ENCODE results near the gene ABCA1. TPM values are rescaled to one million over a fixed set of nuclear protein-coding genes. Genes with fewer than 3 reads are reported as not detected.

ABCA1 gene
- total and polyA plus RNA-seq, 4 donors, result 10.2 to 43.0 (median 27.8) TPM

DNA sequence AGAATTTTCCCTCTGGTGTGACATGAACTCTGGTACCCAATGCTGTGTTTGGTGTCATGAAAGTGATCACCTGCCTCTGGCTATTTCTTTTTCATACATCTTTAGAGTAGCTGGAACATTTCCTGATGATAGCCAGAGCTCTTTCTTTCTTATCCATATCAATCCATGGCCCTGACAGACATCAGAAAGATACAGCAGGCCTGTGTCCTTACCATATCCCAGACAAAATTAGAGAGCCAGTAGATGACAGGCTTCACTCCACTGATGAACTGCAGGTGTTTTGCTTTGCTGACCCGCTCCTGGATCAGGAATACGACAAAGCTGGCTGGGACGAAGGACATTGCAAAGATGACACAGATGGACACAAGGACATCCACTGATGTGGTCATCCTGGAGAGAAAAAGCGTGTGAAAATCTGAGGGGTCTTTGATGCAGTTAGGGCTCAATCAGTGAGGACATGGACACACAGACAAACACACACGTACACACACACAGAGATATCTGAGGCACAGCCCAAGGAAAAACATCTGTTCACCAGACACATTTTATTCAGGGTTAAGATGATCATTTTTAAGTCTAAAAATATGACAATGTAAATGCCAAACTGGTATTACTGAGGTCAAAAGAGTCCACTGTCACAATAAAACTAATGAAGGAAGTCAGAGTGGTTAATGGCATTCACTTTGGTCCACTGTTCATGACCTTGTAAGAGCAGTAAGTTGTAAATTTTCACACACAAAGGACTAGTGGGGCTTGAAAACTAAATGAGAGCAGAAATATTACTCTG is 129.6 kb downstream of the ABCA1 start:
- Histone ChIP-seq H3K4me3 (ENCODE audit: low read depth, low read length) (no peak overlapping the region), H3K27me3 (ENCODE audit: control insufficient read depth, insufficient read depth, low read length) (no peaks in the 10 kb centered on the region), H3K9me3 (ENCODE audit: control insufficient read depth, insufficient read depth, low read length) (no peaks in the 10 kb centered on the region), H3K4me1 (ENCODE audit: control insufficient read depth, insufficient read depth, low read length) (peaks cover 2% of the 10 kb centered on the region), H3K36me3 (ENCODE audit: control insufficient read depth, insufficient read depth, low read length) (peaks cover 11% of the 10 kb centered on the region), H3K27ac (ENCODE audit: low read depth, low read length) (no peak overlapping the region)
- 96% methylated on average over 3 of the region's 5 CpGs for WGBS (ENCODE audit: insufficient coverage)
- no peak for DNase-seq (ENCODE audit: low read depth in 4 of 6, low spot score in 6 of 6)

DNA sequence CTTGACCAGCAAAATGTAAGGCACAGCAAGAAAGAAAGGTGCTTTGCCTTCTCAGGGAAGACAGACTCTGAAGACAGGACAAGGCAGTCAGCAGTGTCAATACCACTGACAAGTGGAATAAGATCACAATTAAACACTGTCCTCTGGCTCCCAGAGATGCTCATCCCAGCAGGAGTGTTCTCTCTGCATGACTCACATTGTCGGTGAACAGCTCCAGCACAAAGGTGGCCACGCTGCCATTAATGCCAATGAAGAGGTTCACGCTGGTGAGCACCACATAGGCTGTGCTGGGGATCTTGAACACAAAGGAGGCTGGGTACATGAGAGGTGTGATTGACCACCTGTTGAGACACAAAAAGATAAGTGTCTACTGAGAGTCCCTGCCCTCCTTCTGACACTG is 132.1 kb downstream of the ABCA1 start:
- WGBS (ENCODE audit: insufficient coverage), result 62% methylated on average over 3 of the region's 3 CpGs
- H3K27ac ChIP-seq (ENCODE audit: low read depth, low read length), result no peak overlapping the region
- peaks cover 5% of the 10 kb centered on the region for H3K36me3 ChIP-seq (ENCODE audit: control insufficient read depth, insufficient read depth, low read length)
- no peak for DNase-seq (ENCODE audit: low read depth in 4 of 6, low spot score in 6 of 6)
- H3K4me3 ChIP-seq (ENCODE audit: low read depth, low read length), result no peak overlapping the region
- no peaks in the 10 kb centered on the region for H3K4me1 ChIP-seq (ENCODE audit: control insufficient read depth, insufficient read depth, low read length)
- no peaks in the 10 kb centered on the region for H3K27me3 ChIP-seq (ENCODE audit: control insufficient read depth, insufficient read depth, low read length)
- H3K9me3 ChIP-seq (ENCODE audit: control insufficient read depth, insufficient read depth, low read length), result no peaks in the 10 kb centered on the region

DNA sequence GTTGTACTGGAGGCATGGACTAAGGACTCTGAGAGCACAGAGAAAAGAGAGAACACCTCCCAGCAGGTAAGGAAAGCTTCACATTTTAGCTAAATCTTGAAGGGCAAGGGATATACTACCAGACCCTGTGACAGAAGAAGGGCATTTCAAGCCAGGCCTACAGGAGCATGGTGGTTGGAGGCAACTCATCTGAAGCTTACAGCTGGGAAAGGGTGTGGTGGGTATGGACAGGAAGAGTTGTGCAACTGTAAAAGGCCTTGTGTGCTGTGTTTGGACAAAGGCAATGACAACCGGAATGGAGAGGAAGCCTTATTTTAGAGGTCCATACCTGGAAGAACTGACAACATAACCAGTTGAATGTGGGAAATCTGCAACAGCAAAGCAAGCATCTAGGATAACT is 132.9 kb downstream of the ABCA1 start:
- 87% methylated on average over 1 of the region's 1 CpG for whole genome bisulfite sequencing (ENCODE audit: insufficient coverage)
- DNase-seq (ENCODE audit: low read depth in 4 of 6, low spot score in 6 of 6), result no peak
- H3K9me3 ChIP-seq (ENCODE audit: control insufficient read depth, insufficient read depth, low read length), result no peaks in the 10 kb centered on the region
- no peaks in the 10 kb centered on the region for H3K27me3 ChIP-seq (ENCODE audit: control insufficient read depth, insufficient read depth, low read length)
- H3K4me1 ChIP-seq (ENCODE audit: control insufficient read depth, insufficient read depth, low read length), result no peaks in the 10 kb centered on the region
- peaks cover 5% of the 10 kb centered on the region for H3K36me3 ChIP-seq (ENCODE audit: control insufficient read depth, insufficient read depth, low read length)
- no peak overlapping the region for H3K27ac ChIP-seq (ENCODE audit: low read depth, low read length)
- H3K4me3 ChIP-seq (ENCODE audit: low read depth, low read length), result no peak overlapping the region

DNA sequence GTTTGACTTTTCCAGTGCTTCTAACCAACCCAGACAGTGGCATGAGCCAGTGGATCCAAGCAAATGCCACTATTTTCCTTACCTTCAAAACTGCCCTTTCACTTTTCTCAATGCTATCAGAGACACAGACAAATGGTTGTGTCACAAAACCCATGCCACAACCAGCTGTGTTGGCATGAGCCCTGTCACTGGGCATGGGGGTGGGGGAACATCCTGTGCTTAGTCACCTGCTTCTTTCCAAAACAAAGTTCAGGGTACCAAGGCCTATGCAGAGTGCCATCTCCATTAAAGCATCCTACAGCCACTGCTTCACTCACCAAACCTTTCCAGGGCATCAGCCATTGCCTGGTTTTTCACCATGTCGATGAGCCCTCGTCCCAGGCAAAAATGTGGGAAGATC is 133.9 kb downstream of the ABCA1 start:
- Histone ChIP-seq H3K27me3 (ENCODE audit: control insufficient read depth, insufficient read depth, low read length) (no peaks in the 10 kb centered on the region), H3K9me3 (ENCODE audit: control insufficient read depth, insufficient read depth, low read length) (no peaks in the 10 kb centered on the region), H3K4me1 (ENCODE audit: control insufficient read depth, insufficient read depth, low read length) (no peaks in the 10 kb centered on the region), H3K36me3 (ENCODE audit: control insufficient read depth, insufficient read depth, low read length) (no peaks in the 10 kb centered on the region), H3K27ac (ENCODE audit: low read depth, low read length) (no peak overlapping the region), H3K4me3 (ENCODE audit: low read depth, low read length) (no peak overlapping the region)
- DNase-seq (ENCODE audit: low read depth in 4 of 6, low spot score in 6 of 6), result no peak
- WGBS (ENCODE audit: insufficient coverage), result no CpG with 5 or more reads among the region's 2 CpGs

DNA sequence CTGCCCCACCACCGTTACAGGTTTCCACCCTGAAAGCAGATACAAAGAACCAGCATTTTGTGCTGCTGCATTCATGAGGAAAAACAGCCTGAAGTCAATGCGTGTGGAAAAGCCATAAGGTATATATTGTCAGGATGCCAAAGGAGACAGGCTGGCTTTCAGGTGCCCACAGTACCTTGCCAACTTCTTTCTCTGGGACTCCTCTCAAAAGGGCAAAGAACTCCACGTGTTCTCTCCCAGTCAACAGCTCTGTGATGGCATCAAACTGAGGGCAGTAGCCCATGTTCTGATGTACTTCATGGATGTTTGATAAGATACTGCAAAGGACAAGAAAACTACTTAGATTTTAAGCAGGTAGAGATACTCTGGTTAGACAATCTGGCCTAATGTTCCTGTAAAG is 139.7 kb downstream of the ABCA1 start:
- WGBS (ENCODE audit: insufficient coverage), result 92% methylated on average over 2 of the region's 3 CpGs
- Histone ChIP-seq H3K4me3 (ENCODE audit: low read depth, low read length) (no peak overlapping the region), H3K9me3 (ENCODE audit: control insufficient read depth, insufficient read depth, low read length) (no peaks in the 10 kb centered on the region), H3K27me3 (ENCODE audit: control insufficient read depth, insufficient read depth, low read length) (no peaks in the 10 kb centered on the region), H3K27ac (ENCODE audit: low read depth, low read length) (no peak overlapping the region), H3K4me1 (ENCODE audit: control insufficient read depth, insufficient read depth, low read length) (no peaks in the 10 kb centered on the region), H3K36me3 (ENCODE audit: control insufficient read depth, insufficient read depth, low read length) (peaks cover 3% of the 10 kb centered on the region)
- DNase-seq (ENCODE audit: low read depth in 4 of 6, low spot score in 6 of 6), result no peak

DNA sequence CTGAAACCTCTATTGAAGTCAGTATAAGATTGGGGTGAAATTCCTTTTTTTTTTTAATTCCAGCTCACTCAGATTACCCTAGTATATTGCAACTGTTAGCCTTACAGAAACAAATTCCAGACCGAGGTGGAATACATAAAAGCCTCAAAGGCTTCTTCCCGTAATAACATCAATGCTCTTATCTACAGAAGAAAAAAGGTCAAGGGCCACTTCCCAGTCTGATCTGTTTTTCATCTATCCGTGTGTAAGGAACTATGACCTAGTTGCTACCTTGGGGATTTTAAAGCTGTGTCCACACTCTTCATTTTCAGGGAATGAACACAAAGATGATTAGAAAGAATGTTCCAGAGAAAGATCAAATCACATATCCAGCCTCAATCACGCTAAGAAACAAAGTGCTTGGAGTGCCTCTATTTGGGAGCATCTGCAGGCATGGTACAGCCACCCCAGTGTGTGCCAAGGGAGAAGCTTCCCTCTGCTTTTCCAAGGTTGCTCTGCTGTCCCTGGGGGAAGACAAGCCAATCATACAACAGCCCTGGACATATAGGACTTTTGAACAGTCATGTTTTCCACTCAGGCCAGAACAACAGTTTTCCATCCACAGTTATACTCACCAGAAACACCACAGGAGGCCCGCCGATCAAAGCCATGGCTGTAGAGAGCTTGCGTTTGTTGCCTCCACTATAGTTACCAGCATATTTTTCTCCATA is 140.5 kb downstream of the ABCA1 start:
- WGBS (ENCODE audit: insufficient coverage), result 90% methylated on average over 7 of the region's 7 CpGs
- H3K36me3 ChIP-seq (ENCODE audit: control insufficient read depth, insufficient read depth, low read length), result peaks cover 3% of the 10 kb centered on the region
- no peak for DNase-seq (ENCODE audit: low read depth in 4 of 6, low spot score in 6 of 6)

DNA sequence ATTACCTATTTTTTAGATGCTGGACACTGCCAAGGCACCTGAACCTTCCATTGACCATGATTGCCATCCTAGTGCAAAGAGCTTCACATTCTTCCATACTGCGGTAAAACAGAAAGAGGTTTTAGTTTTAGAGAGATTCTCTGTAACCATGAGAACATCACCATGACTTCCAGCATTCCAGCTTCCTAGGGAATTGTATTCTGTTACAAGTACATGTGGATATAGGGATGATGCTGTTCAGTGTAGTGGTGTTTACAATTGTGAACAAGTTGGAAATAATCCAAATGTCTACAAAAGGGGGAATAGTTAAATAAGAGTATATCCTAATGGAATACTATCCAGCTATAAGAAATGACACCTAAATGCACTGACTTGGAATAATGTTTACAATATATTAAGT is 141.7 kb downstream of the ABCA1 start:
- no peak overlapping the region for H3K27ac ChIP-seq (ENCODE audit: low read depth, low read length)
- no peak for DNase-seq (ENCODE audit: low read depth in 4 of 6, low spot score in 6 of 6)
- no CpG with 5 or more reads among the region's 1 CpG for WGBS (ENCODE audit: insufficient coverage)
- no peaks in the 10 kb centered on the region for H3K9me3 ChIP-seq (ENCODE audit: control insufficient read depth, insufficient read depth, low read length)
- H3K4me3 ChIP-seq (ENCODE audit: low read depth, low read length), result no peak overlapping the region
- H3K27me3 ChIP-seq (ENCODE audit: control insufficient read depth, insufficient read depth, low read length), result no peaks in the 10 kb centered on the region
- H3K36me3 ChIP-seq (ENCODE audit: control insufficient read depth, insufficient read depth, low read length), result peaks cover 3% of the 10 kb centered on the region
- H3K4me1 ChIP-seq (ENCODE audit: control insufficient read depth, insufficient read depth, low read length), result no peaks in the 10 kb centered on the region

More for the DNA sequence above, 140.5 kb downstream of the ABCA1 start:
- no peaks in the 10 kb centered on the region for H3K4me1 ChIP-seq (ENCODE audit: control insufficient read depth, insufficient read depth, low read length)
- no peak overlapping the region for H3K27ac ChIP-seq (ENCODE audit: low read depth, low read length)
- H3K4me3 ChIP-seq (ENCODE audit: low read depth, low read length), result no peak overlapping the region
- H3K9me3 ChIP-seq (ENCODE audit: control insufficient read depth, insufficient read depth, low read length), result no peaks in the 10 kb centered on the region
- H3K27me3 ChIP-seq (ENCODE audit: control insufficient read depth, insufficient read depth, low read length), result no peaks in the 10 kb centered on the region

DNA sequence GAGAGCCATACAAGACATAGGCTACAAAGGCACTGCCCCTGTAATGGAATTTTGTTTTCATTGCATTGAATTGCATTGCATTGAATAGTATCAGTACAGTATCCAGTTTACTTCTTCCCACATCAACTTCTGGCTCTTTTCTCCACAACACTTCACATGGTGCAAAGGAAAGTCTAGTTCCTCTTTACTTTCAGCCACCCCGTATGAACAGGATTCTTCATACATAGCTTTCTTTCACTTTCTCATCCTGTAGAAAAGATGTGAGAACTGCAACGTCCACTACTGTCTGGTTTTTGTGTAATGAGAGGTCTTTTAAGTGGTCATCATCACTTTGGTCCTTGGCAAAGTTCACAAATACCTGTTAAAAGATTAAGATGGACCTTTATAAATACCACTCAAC is 143.9 kb downstream of the ABCA1 start:
- DNase-seq (ENCODE audit: low read depth in 4 of 6, low spot score in 6 of 6), result no peak
- no CpG with 5 or more reads among the region's 2 CpGs for WGBS (ENCODE audit: insufficient coverage)
- Histone ChIP-seq H3K36me3 (ENCODE audit: control insufficient read depth, insufficient read depth, low read length) (peaks cover 3% of the 10 kb centered on the region), H3K4me1 (ENCODE audit: control insufficient read depth, insufficient read depth, low read length) (no peaks in the 10 kb centered on the region), H3K27ac (ENCODE audit: low read depth, low read length) (no peak overlapping the region), H3K27me3 (ENCODE audit: control insufficient read depth, insufficient read depth, low read length) (no peaks in the 10 kb centered on the region), H3K9me3 (ENCODE audit: control insufficient read depth, insufficient read depth, low read length) (no peaks in the 10 kb centered on the region), H3K4me3 (ENCODE audit: low read depth, low read length) (no peak overlapping the region)

DNA sequence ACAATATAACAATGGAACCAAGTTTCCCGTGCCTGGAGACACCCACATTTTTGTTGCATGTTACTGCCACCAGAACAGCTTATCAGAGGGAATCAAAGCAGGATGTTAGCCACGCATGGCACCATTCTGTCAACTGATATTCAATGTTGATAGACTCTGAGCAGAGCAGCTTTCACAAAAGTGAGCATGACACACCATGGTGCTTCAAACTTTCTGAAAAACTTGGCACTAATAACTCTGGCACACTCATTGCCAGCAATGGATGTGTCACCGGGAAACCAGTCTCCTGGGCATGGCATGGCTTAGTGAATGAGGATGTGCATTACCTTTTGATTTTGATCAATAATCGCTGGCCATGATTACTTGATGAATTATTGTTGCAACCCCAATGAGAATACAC is 144.4 kb downstream of the ABCA1 start:
- no peak for DNase-seq (ENCODE audit: low read depth in 4 of 6, low spot score in 6 of 6)
- H3K27ac ChIP-seq (ENCODE audit: low read depth, low read length), result no peak overlapping the region

More for the DNA sequence above, 144.4 kb downstream of the ABCA1 start:
- H3K36me3 ChIP-seq (ENCODE audit: control insufficient read depth, insufficient read depth, low read length), result peaks cover 3% of the 10 kb centered on the region
- 94% methylated on average over 2 of the region's 4 CpGs for WGBS (ENCODE audit: insufficient coverage)
- H3K27me3 ChIP-seq (ENCODE audit: control insufficient read depth, insufficient read depth, low read length), result no peaks in the 10 kb centered on the region
- no peaks in the 10 kb centered on the region for H3K9me3 ChIP-seq (ENCODE audit: control insufficient read depth, insufficient read depth, low read length)
- H3K4me3 ChIP-seq (ENCODE audit: low read depth, low read length), result no peak overlapping the region
- no peaks in the 10 kb centered on the region for H3K4me1 ChIP-seq (ENCODE audit: control insufficient read depth, insufficient read depth, low read length)

Measured in spinal cord (tissue), 10 donors.